Fibroblast of gingiva (primary cell): ENCODE measurements around the gene TEX26.

ENCODE experiments used
- DNase-seq: peaks from one replicate; pipeline ENCODE4 v3.0.0-alpha.2; 2011; ENCODE audit warnings: low read depth

Gene TEX26

DNA sequence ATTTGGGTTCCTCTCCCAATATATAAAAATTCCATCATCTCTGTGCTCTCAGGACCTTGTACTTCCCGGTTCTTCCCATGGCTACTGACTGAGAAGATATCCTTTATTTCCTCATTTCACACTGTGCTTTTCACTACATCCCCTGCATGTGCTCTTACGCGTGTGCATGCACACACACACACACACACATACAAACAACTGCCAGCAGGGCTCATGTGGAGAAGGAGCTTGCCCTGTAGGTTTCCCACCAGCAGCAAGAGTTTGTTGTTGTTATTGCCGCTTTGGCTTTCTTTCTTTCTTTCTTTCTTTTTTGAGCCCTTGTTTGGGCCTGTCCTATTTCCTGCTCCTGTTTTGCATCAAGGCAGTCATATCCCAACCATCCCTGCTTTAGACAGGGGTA is 43.6 kb downstream of the TEX26 start:
- DNase-seq: no peak

GRCh38 chr13:30978981-30979956 is 46.8 kb downstream of the TEX26 start:
- DNase-seq: no peak

- DNase-seq: no peak
Observed at GRCh38 chr13:30982506-30982905, 50.0 kb downstream of the TEX26 start.

DNA sequence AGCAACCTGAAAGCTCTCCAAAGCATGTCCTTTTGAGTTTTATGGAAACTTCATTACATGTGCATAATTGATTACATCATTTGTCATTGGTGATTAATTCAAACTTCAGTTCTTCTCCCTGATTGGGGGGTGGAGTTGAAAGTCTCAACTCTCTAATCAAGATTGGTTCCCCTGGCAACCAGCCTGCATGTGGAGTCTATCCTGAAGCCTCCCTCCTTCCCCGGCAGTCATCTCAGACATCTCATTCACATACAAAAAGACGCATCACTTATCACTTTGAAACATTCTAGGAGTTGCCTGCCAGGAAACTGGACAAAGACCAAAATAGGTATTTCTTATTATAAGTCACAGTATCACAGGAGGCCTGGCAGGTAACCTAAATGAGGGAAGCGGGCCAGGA is 50.5 kb downstream of the TEX26 start:
- no peak for DNase-seq

GRCh38 chr13:30983431-30983830 is 51.0 kb downstream of the TEX26 start:
- DNase-seq: no peak

- no peak for DNase-seq
Observed at GRCh38 chr13:30984620-30985019, 52.2 kb downstream of the TEX26 start.

DNA sequence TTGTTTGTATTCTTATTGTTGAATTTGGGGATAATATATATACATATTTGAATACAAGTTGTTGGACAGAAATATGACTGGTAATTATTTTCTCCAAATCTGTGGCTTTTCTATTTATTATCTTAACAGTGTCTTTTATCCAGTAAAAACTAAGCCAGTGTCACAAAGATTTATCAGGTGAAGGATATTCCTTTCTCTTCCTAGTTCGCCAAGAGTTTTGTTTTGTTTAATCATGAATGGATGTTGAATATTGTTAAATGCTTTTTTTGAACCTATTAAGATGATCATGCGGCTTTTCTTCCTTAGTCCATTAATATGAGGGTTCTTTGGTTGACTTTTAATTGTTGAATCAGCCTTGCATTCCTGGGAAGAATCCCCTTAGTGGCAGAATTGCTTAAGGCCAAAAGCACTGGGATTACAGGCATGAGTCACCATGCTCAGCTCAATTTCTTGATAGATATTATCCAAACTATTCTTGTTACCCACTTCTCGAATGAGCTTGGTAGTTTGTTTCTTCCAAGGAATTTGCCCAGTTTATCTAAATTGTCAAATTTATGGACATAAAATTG is 53.3 kb downstream of the TEX26 start:
- no peak for DNase-seq

DNA sequence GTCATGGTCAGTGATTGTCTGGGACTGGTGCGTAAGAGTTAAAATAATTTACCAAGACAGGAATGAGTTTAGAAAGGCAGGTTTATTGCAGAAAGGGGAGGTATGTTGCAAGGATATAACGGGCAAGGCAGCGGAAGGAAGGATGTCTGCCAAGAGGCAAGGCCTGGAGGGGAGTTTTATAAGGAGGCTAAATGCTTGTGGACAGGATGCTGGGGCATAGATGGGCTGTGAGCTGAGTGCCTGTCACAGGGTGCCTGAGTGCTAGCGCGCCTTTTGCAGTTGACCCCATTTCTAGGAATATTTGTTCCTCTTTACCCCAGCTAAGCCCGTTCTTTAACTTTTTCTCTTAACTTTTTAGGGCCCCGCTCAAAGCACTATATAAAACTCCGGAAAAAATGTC is 58.7 kb downstream of the TEX26 start:
- no peak for DNase-seq

DNA sequence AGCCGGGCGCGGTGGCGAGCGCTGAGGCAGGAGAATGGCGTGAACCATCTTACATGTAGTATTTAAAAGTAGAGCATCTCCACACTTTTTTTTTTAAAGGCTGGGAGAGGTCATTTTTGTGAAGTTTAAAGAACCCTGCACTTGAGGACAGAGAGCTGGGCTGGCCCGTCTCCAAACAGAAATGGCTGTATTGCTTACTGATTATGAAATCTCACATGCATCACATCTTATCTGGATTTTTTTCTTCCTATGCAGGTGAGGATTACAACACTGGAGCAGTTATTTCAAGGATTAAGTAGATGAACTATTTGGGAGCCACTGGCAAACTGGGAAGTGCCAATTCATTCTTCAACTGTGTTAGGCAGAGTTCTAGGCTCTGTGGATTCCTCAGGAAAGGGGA is 59.5 kb downstream of the TEX26 start:
- DNase-seq: no peak

DNA sequence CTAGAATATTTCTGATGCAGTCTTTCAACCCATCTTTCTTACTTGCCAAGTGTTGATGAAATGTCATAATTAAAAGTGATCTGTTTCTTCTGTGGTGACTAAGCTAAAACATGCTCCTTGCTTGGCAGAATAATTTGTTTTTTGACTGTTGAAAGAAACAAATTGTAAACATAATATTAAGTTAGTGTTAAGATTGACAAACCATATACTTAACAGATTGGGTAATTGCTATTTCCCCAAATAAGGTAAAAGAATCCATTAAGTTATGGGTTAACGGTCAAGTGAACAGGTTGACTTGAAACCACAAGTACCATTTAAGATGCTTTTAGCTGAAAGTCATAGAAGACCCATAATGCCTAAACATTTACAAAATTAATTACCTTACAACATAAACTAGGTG is 62.9 kb downstream of the TEX26 start:
- DNase-seq: no peak

GRCh38 chr13:30997697-30998096 is 65.2 kb downstream of the TEX26 start:
- no peak for DNase-seq

DNA sequence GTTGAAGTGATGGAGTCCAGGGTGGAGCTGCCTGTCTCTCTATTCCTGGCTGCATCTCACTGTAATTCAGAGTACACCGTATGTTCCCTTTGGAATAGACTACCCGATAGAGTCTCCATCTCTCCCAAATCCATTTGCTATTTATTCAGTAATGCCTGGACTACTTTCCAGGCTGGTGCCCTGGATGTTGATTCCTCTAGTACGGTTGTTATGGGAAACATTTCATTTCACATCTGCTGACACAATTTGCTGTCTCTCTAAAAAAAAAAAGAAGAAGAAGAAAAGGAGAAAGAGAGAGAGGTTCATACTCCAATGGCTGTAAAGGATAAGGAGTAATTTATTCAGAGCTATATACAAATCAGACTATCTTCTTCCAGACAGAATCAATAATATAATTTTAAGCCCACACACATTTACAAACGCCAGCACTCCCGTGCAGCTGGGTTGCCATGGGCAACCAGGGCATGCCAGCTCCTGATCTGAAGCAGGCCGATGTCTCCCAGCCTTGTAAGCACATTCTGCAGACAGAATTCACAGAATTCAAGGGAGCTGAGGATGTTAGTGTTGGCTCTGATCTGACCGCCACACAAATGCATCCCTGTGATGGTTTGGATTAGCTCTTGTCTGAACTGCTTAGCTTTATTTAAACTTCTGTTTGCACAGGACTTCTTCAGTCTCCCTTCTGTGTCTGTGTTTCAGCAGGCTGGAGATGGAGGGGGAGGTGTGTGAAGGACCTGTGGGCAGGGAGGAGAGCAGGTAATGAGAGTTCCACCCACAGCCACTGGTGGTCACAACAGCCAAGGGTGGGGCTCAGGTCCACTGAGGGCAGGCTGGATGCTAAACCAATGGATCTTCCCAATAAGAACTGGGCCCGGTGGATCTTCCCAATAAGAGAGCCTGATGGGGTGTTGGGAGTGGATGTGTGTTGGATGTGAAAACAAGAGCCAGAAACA is 66.0 kb downstream of the TEX26 start:
- DNase-seq: peak; percentile 70

DNA sequence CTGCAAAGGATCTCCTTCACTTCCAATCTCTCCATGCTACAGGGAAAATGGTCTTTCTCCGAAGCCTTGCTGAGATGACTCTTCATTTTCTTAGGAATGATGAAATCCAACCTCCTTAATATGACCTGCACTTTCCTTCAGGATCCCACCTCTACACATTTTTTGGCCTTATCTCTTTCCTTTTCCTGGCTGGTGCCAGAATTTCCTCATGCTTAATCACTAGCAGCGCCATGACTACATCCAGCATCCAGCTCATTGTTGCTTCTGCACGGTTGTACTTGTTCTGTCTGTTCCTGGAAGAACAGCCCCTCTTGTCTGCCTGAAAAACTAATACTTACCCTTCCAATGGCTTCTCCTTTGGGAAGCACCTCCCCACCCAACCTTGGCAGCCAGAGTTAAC is 68.4 kb downstream of the TEX26 start:
- DNase-seq: no peak

GRCh38 chr13:31001647-31002046 is 69.2 kb downstream of the TEX26 start:
- no peak for DNase-seq

GRCh38 chr13:31005066-31005465 is 72.6 kb downstream of the TEX26 start:
- no peak for DNase-seq

- no peak for DNase-seq
Observed at GRCh38 chr13:31007417-31007816, 75.0 kb downstream of the TEX26 start.

DNA sequence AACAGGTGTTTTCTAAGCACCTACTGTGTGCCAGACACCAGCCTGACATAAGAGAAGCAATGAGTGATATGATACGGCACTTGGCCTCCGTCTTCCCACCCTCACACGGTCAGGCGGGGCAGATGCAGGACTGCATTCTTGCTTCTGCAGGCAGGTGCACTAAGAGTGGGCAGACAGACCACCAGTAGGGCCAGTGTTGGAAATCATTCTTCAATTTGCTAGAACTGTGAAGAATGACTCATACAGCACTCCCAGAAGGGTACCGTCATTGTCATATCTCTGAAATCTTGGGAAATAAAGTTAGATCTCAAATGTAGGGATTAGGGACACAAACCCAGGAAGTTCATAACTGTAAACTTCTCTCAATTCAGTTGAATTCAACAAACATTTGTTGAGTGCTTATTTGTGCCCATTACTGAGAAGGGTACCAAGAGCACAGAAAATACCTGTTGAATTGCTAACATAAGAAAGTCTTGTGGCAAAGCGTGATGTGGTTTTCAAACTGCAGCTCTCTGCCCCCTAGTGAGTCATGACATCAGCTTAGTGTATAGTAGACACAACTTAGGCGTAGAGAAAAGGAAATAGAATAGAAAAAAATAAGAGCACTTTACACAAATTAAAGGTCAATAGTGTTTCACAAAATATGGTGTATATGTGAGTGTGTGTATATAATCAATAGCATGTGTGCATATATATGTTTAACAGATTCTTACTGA is 76.1 kb downstream of the TEX26 start:
- DNase-seq: no peak

DNA sequence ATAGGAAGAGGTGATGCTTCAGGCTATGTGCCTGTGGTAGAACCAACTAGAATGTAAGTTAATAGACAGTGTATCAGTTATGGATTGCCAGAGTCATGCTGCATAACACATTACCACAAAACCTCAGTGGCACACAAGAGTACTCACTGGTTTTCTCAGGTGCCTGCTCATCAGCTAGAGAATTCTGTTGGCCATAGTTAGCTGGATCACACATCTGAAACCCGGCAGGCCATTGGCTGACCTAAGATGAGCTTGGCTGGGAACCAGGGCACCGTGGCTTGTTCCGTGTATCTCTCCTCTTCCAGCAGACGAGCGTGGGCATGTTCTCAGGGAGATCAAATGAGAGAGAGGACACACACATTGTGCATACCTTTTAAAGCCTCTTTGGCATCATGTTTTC is 76.7 kb downstream of the TEX26 start:
- DNase-seq: no peak

DNA sequence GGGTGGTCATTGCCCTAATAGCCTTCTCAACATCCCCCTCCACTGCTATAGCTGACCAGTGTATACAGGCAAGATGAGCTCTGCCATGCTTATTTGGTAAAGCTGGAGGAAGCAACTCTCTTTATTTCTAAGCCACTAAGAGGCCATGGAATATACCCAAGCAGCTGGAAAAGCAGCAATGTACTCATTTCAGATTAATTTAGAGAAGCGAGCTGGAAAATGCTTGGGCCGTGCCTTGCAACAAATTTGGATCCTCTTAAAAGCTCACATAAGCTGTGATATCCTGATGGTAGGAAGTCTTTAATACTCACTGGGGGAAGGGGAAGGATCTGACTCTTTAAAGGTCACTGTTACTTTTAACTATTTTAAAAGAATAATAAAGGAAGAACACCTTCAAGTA is 77.8 kb downstream of the TEX26 start:
- no peak for DNase-seq

DNA sequence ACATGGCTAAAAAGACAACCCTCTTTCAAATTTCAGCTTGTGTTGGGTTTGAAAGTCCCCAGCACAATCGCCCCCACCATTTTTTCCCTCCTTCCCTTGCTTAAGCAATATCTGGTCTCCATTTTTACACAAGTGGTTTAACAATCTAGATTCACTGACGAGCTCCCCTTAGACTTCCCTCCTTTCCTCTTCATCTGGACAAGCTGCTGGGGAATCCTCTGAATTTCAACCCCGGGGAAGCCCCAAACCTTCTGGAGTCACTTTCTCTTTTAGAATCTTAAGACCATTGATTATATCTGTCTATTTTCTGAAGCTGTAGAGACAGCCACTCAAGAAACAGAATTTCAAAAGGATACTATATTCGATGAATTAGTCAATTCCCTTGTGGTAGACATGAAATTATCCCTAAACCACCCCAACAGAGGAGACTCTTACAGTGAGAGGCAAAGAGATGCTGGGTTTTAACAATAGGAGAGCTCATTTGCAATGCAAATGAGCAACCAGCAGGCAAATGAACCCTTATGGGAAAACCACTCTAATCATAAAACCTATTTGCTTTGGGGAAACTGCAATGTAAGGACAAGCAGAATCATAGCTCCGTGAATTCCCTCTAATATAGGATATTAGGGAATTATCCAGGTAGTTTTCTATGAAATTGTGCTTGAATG is 78.9 kb downstream of the TEX26 start:
- DNase-seq: no peak
